Forelimb muscle (tissue), 1 donor: ENCODE measurements around the gene C10orf53. TPM values are rescaled to one million over a fixed set of nuclear protein-coding genes. Genes with fewer than 3 reads are reported as not detected.

Source experiments
- DNase-seq: peaks from one replicate; pipeline ENCODE4 v3.0.0-alpha.2; 2013; ENCODE audit warnings: low read depth
- polyA plus RNA-seq: library from polyadenylated mRNA; unstranded; fragments of 120-200 nt; gene quantifications from one replicate; pipeline ENCODE4 v1.2.1, GENCODE V29; 2013; ENCODE audit not compliant: insufficient read length

The C10orf53 gene, protein sequence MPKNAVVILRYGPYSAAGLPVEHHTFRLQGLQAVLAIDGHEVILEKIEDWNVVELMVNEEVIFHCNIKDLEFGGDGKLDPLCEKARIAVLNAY
- not detected for polyA plus RNA-seq

GRCh38 chr10:49679480-49679893 is at the start of gene C10orf53:
TSS of gene C10orf53 (plus strand) at chr10:49679651. CDS start at chr10:49679698, 47 bp downstream.
- DNase-seq: no peak

DNA sequence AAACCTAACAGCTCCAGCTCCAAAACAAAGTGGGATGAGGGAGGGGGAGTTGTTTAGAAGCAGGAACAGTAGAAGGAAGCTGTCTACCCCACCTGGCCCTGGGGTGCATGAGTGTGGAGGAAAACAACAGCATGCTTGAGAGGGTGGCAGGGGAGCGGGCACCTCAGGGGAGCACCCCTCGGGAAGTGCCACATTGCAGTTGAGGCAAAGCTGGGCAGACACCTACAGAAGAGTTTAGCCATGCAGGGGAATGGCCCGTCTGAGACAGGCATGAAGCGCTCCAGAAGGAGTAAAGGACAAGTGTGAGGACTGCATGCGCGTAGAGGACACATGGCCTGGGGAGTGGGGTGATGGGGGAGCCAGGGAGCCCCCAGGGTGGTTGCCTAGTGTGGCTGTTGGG is 47.5 kb upstream of the C10orf53 start:
- no peak for DNase-seq

DNA sequence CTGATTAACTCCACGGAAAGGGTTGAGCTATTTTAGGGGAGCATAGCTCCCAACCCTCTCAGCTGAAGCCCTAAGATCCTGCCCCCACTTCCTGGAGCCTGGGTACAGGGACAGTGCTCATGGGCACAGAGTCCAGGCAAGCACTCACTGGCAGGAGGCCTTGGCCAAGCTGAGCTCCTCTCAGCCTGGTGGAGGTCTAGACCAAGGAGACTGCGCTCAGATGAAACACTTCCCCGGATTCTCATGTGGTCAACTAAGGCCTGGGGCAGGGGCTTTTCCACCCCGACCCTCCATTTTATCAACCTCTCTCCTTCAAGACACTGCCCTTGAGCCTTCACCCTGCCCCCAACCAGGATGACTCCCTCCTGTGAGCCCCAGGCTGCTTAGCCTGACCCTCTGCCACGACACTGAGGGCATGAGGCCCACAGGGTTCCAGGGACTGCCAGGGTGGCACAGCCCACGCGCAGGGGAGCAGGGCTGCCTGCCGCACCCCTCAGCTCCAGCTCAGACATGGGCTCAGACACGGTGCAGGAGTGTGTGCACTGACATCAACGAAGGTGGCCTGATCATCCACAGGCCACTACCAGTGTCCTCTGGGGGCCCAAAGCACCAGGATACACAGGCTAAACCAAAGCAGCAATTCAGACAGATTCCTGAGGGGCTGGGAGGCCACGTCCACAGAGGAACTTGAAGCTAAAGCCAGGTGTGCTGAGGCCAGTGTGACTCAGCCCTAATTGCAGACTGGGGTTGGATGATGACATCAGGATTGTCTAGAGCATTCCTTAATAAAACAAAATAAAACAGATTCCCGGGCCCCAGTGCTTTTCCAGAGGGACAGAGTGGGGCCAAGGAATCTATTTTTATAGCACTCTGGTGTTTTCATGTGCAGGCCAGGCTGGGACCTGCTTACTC is 46.8 kb upstream of the C10orf53 start:
- no peak for DNase-seq

- DNase-seq: no peak
These were observed 46.0 kb upstream of the C10orf53 start for GRCh38 chr10:49633327-49634068.

GRCh38 chr10:49634069-49634660 is 45.3 kb upstream of the C10orf53 start:
- DNase-seq: no peak

DNA sequence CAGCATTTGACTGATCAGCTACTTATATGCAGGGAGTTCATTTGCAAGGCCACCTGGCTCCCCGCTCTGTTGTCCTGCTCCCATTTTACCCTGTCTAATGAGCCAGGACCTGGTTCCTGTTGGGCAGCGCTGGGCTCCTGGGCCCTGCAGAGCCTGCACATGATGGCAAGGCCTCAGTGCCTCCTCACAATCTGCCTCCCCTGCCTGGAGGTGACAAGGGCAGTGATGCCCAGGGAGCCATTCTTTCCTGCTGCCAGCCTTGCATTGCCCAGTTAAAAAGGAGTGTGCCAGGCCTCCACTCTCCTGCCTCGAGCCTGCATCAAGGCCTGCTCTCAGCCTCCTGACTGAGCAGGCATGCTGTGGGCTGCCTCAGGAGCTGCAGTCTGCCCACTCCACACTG is 37.1 kb upstream of the C10orf53 start:
- DNase-seq: no peak

DNA sequence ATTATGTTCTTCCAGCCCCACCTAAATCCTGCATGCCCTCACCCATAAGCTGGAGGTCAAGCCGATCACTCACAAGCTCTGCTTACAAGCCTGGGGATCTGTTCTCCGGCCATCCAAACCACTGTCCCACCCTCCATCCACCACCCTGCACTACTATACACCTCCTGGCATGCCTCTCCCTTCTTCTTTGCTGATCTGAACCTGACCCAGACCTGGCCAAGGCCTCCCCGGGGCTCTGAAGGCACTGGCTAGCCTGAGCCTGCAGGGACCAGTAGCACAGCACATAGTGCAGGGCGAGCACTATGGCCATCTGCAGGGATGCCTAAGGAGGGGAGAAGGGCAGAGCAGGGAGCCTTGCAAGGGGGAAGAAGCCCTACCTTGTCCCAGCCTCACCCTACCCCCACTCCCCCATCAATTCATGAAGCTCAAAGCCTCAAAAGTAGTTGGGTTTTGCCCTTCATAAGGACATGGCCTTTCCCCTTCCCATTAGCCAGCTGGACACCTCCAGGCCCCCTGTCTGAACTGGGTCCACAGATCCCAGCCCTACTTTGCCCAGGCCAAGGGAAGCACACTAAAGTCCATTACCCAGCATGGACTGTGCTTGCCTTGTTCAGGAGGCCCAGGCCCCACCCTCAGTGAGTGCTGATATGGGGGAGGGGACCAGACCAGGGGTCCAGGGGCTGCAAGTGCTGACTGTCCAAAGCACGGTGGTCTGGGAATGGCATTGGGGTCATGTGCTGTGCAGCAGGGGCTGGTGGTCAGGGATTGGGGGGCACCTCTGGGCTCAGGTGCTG is 36.0 kb upstream of the C10orf53 start:
- no peak for DNase-seq

- no peak for DNase-seq
These were observed 35.3 kb upstream of the C10orf53 start for GRCh38 chr10:49644035-49644646.

GRCh38 chr10:49645417-49645816 is 34.0 kb upstream of the C10orf53 start:
- no peak for DNase-seq

DNA sequence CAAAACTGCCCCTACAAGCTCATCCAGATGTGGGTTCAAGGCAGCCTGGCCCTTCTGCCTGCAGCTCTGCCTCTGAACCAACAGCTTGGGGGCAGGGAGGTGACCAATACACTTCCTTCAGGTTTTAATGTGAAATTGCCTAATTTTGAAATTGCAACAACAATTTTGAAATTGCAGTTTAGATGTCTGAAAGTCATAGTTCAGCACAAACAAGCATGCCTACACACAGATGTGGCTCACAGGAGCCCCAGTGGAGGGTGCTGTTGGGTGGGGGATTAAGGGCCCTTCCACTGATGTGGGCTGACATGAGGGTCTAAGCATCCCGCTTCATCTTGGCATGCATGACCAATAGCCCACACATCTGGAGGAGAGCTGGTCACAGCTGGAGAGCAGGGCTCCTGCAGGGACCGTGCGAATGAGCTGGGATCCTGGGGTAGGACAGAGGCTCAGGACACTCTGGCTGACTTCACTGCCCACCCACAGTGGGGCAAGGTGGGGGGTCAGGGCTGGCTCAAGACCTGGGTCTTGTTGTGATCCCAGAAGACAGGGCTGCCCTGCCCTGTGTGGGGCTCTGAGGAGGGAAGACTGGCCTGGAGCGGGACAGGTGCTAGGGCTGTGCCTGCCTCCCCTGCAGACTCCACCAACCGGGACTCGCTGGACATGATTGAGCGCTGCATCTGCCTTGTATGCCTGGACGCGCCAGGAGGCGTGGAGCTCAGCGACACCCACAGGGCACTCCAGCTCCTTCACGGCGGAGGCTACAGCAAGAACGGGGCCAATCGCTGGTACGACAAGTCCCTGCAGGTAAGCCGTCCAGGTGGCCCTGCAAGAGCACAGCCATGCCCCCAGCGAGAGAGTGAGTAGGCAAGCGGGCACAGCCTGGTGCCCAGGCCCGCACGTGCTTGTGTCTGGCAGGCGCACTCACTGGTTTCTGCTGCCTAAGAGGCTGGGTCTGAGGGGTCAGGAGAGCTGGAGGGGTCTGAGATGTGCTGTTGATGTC is 33.3 kb upstream of the C10orf53 start:
- no peak for DNase-seq

DNA sequence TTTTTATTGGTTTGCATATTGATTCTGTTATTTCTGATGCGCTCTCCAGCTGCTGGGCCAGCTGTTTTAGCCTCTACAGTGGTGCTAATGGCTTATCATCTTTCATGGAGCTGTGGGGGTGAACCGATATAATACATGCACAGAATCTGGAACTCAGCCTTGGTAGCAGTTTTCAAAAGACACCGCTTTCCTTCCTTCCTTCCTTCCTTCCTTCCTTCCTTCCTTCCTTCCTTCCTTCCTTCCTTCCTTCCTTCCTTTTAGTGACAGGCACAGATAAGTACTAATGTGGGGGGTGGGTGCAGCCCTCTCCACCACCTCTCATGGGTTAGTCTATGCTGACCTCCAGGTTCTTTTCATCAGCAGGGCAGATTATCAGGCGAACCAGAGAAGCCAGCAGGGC is 31.9 kb upstream of the C10orf53 start:
- no peak for DNase-seq

GRCh38 chr10:49647985-49648795 is 31.3 kb upstream of the C10orf53 start:
- DNase-seq: no peak

DNA sequence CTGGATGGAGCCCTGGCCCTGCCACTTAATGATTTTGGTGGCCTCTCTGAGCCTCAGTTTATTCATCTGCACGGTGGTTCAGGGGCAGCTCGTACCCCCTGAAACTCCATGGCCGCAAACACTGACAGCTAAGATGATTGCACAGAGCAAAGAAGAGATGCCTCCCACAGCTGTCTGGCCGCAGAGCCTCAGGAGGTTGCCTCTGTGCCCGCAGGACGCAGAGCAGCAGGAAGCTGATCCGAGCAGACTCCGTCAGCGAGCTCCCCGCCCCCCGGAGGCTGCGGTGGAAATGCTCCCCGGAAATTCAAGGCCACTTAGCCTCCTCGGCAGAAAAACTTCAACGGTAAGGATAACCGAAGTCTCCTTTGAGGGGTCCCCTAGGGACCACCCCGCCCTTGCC is 30.2 kb upstream of the C10orf53 start:
- DNase-seq: no peak

DNA sequence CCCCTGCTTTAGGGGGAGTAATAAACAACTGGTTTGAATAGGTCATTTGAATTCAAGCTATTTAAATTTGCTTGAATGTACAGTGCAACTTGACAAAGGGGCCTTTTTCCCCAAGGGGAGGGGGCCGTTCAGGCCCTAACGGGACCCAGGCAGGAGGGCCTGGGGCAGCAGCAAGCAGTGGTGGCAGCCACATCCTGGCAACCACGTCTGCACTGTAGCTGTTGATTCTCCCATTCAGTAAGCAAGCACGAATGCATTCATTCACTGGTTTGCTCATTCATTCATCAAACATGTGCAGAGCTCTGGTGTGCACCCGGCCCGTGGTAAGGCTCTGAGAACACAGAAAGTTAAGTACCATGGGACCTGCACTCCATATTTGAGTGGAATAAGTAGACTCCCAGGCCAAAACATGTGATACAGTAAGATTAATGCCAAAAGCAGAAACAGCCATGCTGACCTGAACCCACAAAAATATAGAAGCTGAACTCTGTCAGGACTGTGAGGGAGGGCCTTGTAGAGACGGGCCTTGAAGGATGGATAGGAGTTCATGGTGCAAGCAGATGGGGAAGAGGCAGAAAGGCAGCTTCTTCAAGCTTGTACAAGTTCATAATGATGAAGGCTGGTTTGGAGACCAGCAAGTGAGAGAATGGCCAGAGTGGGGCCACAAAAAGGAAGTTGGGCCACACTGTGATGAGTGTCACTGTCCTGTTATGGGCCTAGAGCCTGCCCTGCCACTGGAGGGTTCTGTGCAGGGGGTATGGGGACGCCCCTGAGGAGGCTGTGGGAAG is 29.3 kb upstream of the C10orf53 start:
- DNase-seq: no peak

- DNase-seq: no peak
These were observed 28.8 kb upstream of the C10orf53 start for GRCh38 chr10:49650724-49651034.

DNA sequence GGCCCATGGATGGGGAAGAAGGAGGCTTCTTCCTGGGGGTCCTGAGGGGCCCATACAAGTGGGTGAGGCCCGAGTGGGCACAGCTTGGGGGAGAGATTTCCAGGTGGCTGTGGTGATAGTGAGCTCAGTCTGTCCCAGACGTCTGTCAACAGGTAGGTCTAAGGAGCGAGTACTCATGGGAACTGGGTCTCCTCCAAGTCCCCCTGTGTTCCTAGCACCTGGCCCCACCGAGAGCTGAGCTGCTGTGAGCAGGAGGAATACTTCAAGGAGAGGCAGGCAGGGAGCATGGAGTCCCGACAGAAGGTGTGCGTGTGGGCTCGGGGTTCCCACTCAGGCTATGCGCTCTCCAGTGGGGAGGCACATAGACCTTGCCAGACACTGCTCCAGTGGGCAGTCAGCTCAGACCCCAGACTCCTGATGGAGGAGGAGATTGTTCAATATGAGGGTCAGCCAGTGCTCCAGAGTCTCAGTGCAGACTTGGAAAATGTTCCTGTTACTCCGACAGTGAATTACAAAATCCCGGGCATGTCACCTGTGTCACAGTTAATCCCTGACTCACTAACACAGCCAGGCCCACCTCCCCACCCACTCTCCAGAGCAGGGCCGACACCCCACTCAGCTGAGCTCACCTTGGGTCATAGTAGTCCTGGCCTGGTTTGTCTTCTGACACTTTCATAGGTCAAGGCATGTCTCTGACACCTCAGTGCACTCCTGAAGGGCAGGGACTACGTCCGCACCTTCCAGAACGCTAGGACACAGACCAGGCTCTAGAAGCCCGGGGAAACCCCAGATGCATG is 28.2 kb upstream of the C10orf53 start:
- no peak for DNase-seq

- DNase-seq: no peak
These were observed 27.5 kb upstream of the C10orf53 start for GRCh38 chr10:49651917-49652316.
